Thoracic aorta (tissue), 2 donors: Measurements from ENCODE around the gene VPS54. TPM values are rescaled to one million over a fixed set of nuclear protein-coding genes. Genes with fewer than 3 reads are reported as not detected.

Source experiments
- ATAC-seq: fragments of 150-250 bp; one replicate; pipeline ENCODE4 v1.8.0; 2017; ENCODE audit warnings: low read depth; ENCODE audit not compliant: insufficient number of reproducible peaks, low FRiP score
- DNase-seq: peaks from one replicate; pipeline ENCODE4 v3.0.0-alpha.2; 2020; ENCODE audit warnings: low spot score
- H3K27ac ChIP-seq, 2 donors: fragments of 200-600 bp; sonication (generic); 1 replicate in 1 of 2; 2 replicates in 1 of 2; pipeline ENCODE4 v1.5.1; 2016; ENCODE audit warnings: mild to moderate bottlenecking in 2 of 2, moderate library complexity in 2 of 2
- H3K27me3 ChIP-seq: fragments of 200-600 bp; sonication (generic); replicated peaks from 2 replicates; pipeline ENCODE4 v1.6.0; 2016; ENCODE audit warnings: mild to moderate bottlenecking; ENCODE audit not compliant: insufficient read depth
- H3K36me3 ChIP-seq: fragments of 200-600 bp; sonication (generic); one replicate; pipeline ENCODE4 v1.5.1; 2016
- H3K4me1 ChIP-seq, 2 donors: fragments of 200-600 bp; sonication (generic); 1 replicate in 1 of 2; 2 replicates in 1 of 2; pipeline versions ENCODE4 v1.5.1 to v1.6.0; 2016; ENCODE audit warnings: low read depth in 2 of 2, mild to moderate bottlenecking in 1 of 2; ENCODE audit not compliant: control insufficient read depth in 1 of 2
- H3K4me3 ChIP-seq: fragments of 200-600 bp; sonication (generic); 2 replicates; pipeline ENCODE4 v1.5.1; 2016; ENCODE audit warnings: mild to moderate bottlenecking
- H3K9me3 ChIP-seq: fragments of 200-600 bp; sonication (generic); 2 replicates; pipeline ENCODE4 v1.5.1; 2016
- CTCF ChIP-seq: fragments of 200-600 bp; sonication (generic); IDR thresholded peaks from one replicate; pipeline ENCODE4 v1.5.1; 2019; ENCODE audit warnings: antibody characterized with exemption
- total RNA-seq, 2 donors: library from RNA; depleted of rRNA; stranded (reverse); fragments of >200 nt; gene quantifications; one replicate each; pipeline versions ENCODE4 v1.1.0 to v1.2.3, GENCODE V29; 2016

The VPS54 gene
- total RNA-seq, 2 donors from 2014 or later, result 20.0 to 22.1 TPM

GRCh38 chr2:63871864-63872263 lies 147.4 kb downstream of the VPS54 start:
- H3K9me3 ChIP-seq, result no peaks in the 10 kb centered on the region
- no peaks in the 10 kb centered on the region for H3K27me3 ChIP-seq
- H3K4me1 ChIP-seq, result peaks cover 30 to 65% of the 10 kb centered on the region in 2 donors
- H3K27ac ChIP-seq, result peak overlapping the region; percentile 68 to 70
- no peak overlapping the region for H3K4me3 ChIP-seq
- no peak for TF ChIP-seq CTCF
- DNase-seq (no peak), ATAC-seq (no peak)
- no peaks in the 10 kb centered on the region for H3K36me3 ChIP-seq

- no peak overlapping the region for H3K27ac ChIP-seq
- no peak for TF ChIP-seq CTCF
- H3K36me3 ChIP-seq, result no peaks in the 10 kb centered on the region
- peaks cover 25 to 57% of the 10 kb centered on the region in 2 donors for H3K4me1 ChIP-seq
- H3K4me3 ChIP-seq, result no peak overlapping the region
- ATAC-seq (no peak), DNase-seq (no peak)
- no peaks in the 10 kb centered on the region for H3K27me3 ChIP-seq
- no peaks in the 10 kb centered on the region for H3K9me3 ChIP-seq
These were observed 148.5 kb downstream of the VPS54 start for GRCh38 chr2:63870679-63871078.

- no peaks in the 10 kb centered on the region for H3K9me3 ChIP-seq
- ATAC-seq, result no peak
- no peak for DNase-seq
- no peaks in the 10 kb centered on the region for H3K36me3 ChIP-seq
- peaks cover 5 to 37% of the 10 kb centered on the region in 2 donors for H3K4me1 ChIP-seq
- no peak for TF ChIP-seq CTCF
- no peak overlapping the region for H3K27ac ChIP-seq
- H3K27me3 ChIP-seq, result no peaks in the 10 kb centered on the region
- no peak overlapping the region for H3K4me3 ChIP-seq
These were observed 153.1 kb downstream of the VPS54 start for GRCh38 chr2:63866009-63866709.

- Histone ChIP-seq H3K4me1 (peaks cover 0 to 30% of the 10 kb centered on the region in 2 donors), H3K36me3 (no peaks in the 10 kb centered on the region), H3K27ac (no peak overlapping the region), H3K4me3 (no peak overlapping the region), H3K27me3 (no peaks in the 10 kb centered on the region), H3K9me3 (no peaks in the 10 kb centered on the region)
- no peak for ATAC-seq
- no peak for TF ChIP-seq CTCF
- DNase-seq, result no peak
These were observed 153.9 kb downstream of the VPS54 start for GRCh38 chr2:63865159-63865799.

GRCh38 chr2:63863707-63864106 lies 155.5 kb downstream of the VPS54 start:
- DNase-seq (no peak), ATAC-seq (no peak)
- no peak for TF ChIP-seq CTCF
- Histone ChIP-seq H3K9me3 (no peaks in the 10 kb centered on the region), H3K27me3 (no peaks in the 10 kb centered on the region), H3K27ac (no peak overlapping the region), H3K4me3 (no peak overlapping the region), H3K36me3 (peaks cover 10% of the 10 kb centered on the region), H3K4me1 (peaks cover 0 to 30% of the 10 kb centered on the region in 2 donors)
